SJCRH30 (cell line): ENCODE results near the gene TGFB1. TPM values are rescaled to one million over a fixed set of nuclear protein-coding genes. Genes with fewer than 3 reads are reported as not detected.
"Not testable (repeated sequence)": the region's sequence is repeated elsewhere in the genome, so short reads cannot be mapped to it uniquely, and the experiment has no call there.

Experiments used
- DNase-seq, 2 experiments: peaks; one replicate each; pipeline ENCODE4 v3.0.0-alpha.2; 2015 to 2020
- H3K27ac ChIP-seq: fragments of 250-450 bp; sonication (Bioruptor Pico); 2 replicates; pipeline ENCODE4 v1.5.1; 2020; ENCODE audit warnings: mild to moderate bottlenecking, moderate library complexity
- H3K27me3 ChIP-seq: fragments of 250-450 bp; sonication (Bioruptor Pico); 2 replicates; pipeline ENCODE4 v1.5.1; 2020; ENCODE audit warnings: mild to moderate bottlenecking, moderate library complexity
- H3K36me3 ChIP-seq: fragments of 250-450 bp; sonication (Bioruptor Pico); 2 replicates; pipeline ENCODE4 v1.5.1; 2020; ENCODE audit warnings: mild to moderate bottlenecking, moderate library complexity
- H3K4me1 ChIP-seq: fragments of 250-450 bp; sonication (Bioruptor Pico); 2 replicates; pipeline ENCODE4 v1.5.1; 2020; ENCODE audit warnings: mild to moderate bottlenecking, moderate library complexity
- H3K4me3 ChIP-seq: fragments of 250-450 bp; sonication (Bioruptor Pico); 2 replicates; pipeline ENCODE4 v1.5.1; 2020; ENCODE audit warnings: mild to moderate bottlenecking, moderate library complexity
- H3K9me3 ChIP-seq: fragments of 250-450 bp; sonication (Bioruptor Pico); replicated peaks from 2 replicates; pipeline ENCODE4 v1.5.1; 2020; ENCODE audit warnings: mild to moderate bottlenecking, moderate library complexity
- total RNA-seq: library from RNA; depleted of rRNA; stranded (reverse); fragments of >200 nt; shearing (Covaris generic); gene quantifications from 2 replicates; pipeline ENCODE4 v1.2.3, GENCODE V29; 2014; rRNA removed

The TGFB1 gene
- total RNA-seq, 1 experiment from 2014 or later: 12.7 TPM

- Histone ChIP-seq H3K27me3 (no peaks in the 10 kb centered on the region), H3K27ac (no peak overlapping the region; the same call in none of the 2 replicates), H3K4me3 (no peak overlapping the region), H3K9me3 (no peaks in the 10 kb centered on the region), H3K4me1 (peaks cover 38% of the 10 kb centered on the region), H3K36me3 (peaks cover 91% of the 10 kb centered on the region)
- DNase-seq: peak; percentile 93 to 94
Measured at GRCh38 chr19:41298348-41298964, 55.3 kb downstream of the TGFB1 start.

GRCh38 chr19:41297628-41298347 lies 55.9 kb downstream of the TGFB1 start:
- Histone ChIP-seq H3K27ac (peak overlapping the region; percentile 14), H3K9me3 (no peaks in the 10 kb centered on the region), H3K27me3 (no peaks in the 10 kb centered on the region), H3K36me3 (peaks cover 91% of the 10 kb centered on the region), H3K4me1 (peaks cover 38% of the 10 kb centered on the region), H3K4me3 (no peak overlapping the region)
- DNase-seq: no peak

- H3K27ac ChIP-seq: no peak overlapping the region
- H3K4me3 ChIP-seq: no peak overlapping the region
- peaks cover 91% of the 10 kb centered on the region for H3K36me3 ChIP-seq
- DNase-seq: no peak
- no peaks in the 10 kb centered on the region for H3K9me3 ChIP-seq
- H3K27me3 ChIP-seq: no peaks in the 10 kb centered on the region
- peaks cover 38% of the 10 kb centered on the region for H3K4me1 ChIP-seq
Measured at GRCh38 chr19:41296433-41296871, 57.3 kb downstream of the TGFB1 start.

GRCh38 chr19:41295499-41295898 lies 58.2 kb downstream of the TGFB1 start:
- Histone ChIP-seq H3K27ac (no peak overlapping the region), H3K4me1 (peaks cover 38% of the 10 kb centered on the region), H3K36me3 (peaks cover 91% of the 10 kb centered on the region), H3K9me3 (no peaks in the 10 kb centered on the region), H3K4me3 (no peak overlapping the region), H3K27me3 (no peaks in the 10 kb centered on the region)
- no peak for DNase-seq

DNA sequence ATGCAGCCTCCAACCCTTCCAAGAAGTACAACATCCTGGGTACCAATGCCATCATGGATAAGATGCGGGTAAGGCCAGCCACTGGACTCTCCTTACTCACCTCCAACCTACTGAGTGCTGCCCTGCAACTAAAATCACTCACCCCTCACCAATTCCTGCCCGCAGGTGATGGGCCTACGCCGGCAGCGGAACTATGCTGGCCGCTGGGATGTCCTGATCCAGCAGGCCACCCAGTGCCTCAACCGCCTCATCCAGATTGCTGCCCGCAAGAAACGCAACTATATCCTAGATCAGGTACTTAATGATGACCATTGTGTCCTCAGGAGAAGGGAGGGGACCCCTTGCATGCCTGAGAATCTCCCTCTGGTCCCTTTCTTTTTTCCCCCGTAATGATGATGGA lies 59.3 kb downstream of the TGFB1 start:
- Histone ChIP-seq H3K9me3 (no peaks in the 10 kb centered on the region), H3K27me3 (no peaks in the 10 kb centered on the region), H3K4me3 (no peak overlapping the region), H3K4me1 (peaks cover 28% of the 10 kb centered on the region), H3K36me3 (peaks cover 92% of the 10 kb centered on the region), H3K27ac (no peak overlapping the region)
- no peak for DNase-seq

GRCh38 chr19:41289814-41290213 lies 63.9 kb downstream of the TGFB1 start:
- H3K4me1 ChIP-seq, H3K9me3 ChIP-seq, DNase-seq, H3K4me3 ChIP-seq, H3K27ac ChIP-seq, H3K27me3 ChIP-seq: not testable (repeated sequence)
- peaks cover 93% of the 10 kb centered on the region for H3K36me3 ChIP-seq

DNA sequence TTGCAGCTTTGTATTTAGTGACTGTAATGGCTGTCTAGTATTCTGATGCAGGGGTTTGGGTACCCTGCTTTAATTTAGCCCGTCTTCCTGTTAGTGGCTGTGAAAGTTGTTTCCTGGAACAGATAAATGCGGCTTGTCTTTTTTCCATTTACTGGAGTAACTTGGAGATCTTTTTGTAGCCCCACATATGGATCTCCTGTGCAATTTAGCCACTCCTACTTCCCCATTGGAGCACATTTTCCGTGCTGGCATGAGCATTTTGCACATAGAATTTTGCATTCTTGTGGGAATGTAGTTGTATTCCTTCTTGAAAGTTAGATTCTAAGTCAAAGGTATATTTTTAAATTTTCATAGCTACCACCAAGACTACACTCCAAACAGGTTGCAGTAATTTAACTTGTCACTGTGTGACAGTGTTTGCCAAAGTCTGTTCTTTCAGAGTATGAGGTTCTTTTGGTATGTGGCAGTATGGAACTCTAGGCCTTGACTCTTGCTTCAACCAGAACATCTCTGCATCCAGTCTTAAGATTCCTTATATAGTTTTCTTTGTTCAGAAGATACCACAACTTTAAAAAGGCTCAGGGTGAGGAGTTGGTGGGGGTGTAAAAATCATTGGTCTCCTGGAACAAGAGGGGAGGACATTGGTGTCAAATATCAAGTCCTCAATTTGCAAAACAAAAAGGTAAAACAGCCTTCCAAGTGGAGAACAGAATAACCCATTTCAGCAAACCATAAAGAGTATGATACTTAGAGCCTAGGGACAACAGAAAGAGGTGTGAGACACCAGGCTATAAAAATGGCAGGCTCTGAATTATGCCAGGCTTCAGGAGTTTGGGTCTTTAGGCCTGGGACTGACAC lies 64.8 kb downstream of the TGFB1 start:
- Histone ChIP-seq H3K4me1 (no peaks in the 10 kb centered on the region), H3K36me3 (peaks cover 92% of the 10 kb centered on the region), H3K27me3 (no peaks in the 10 kb centered on the region), H3K27ac (no peak overlapping the region), H3K4me3 (no peak overlapping the region), H3K9me3 (no peaks in the 10 kb centered on the region)
- no peak for DNase-seq

Other genes with a start within 250 kb of the TGFB1 start
- not detected in 2 replicates for gene CYP2F1, start 239.5 kb downstream of the TGFB1 start, total RNA-seq
- not detected in 2 replicates for gene CYP2S1, start 160.7 kb downstream of the TGFB1 start, total RNA-seq
- 24.1 and 25.1 TPM in 2 replicates for gene AXL, start 134.7 kb downstream of the TGFB1 start, total RNA-seq
- 260 and 274 TPM in 2 replicates for gene HNRNPUL1, start 89.5 kb downstream of the TGFB1 start, total RNA-seq
- gene CCDC97, start 43.8 kb downstream of the TGFB1 start, total RNA-seq: 19.6 and 20.0 TPM in 2 replicates
- 2.8 and 2.9 TPM in 2 replicates for gene B9D2, start 10.2 kb upstream of the TGFB1 start, total RNA-seq
- 1.6 and 1.7 TPM in 2 replicates for gene TMEM91, start 22.6 kb upstream of the TGFB1 start, total RNA-seq
- 59.9 and 68.6 TPM in 2 replicates for gene EXOSC5, start 43.4 kb upstream of the TGFB1 start, total RNA-seq
- gene BCKDHA, start 43.9 kb upstream of the TGFB1 start, total RNA-seq: 59.3 and 64.2 TPM in 2 replicates
- gene B3GNT8, start 73.5 kb upstream of the TGFB1 start, total RNA-seq: 10.6 TPM in 2 replicates
- 88.6 and 91.7 TPM in 2 replicates for gene DMAC2, start 86.0 kb upstream of the TGFB1 start, total RNA-seq
- not detected in 2 replicates for gene ERICH4, start 89.2 kb upstream of the TGFB1 start, total RNA-seq
- gene CEACAM21, start 222.2 kb upstream of the TGFB1 start, total RNA-seq: 5.5 and 5.6 TPM in 2 replicates